Adrenal gland (tissue), 12 donors: Measurements from ENCODE around the gene ZNF799. TPM values are rescaled to one million over a fixed set of nuclear protein-coding genes. Genes with fewer than 3 reads are reported as not detected.

Source experiments
- DNase-seq, 7 donors: peaks; one replicate each; pipeline ENCODE4 v3.0.0-alpha.2; 2019 to 2020
- H3K27ac ChIP-seq, 5 donors: fragments of 200-600 bp; sonication (generic) in 4 of 5; 1 replicate in 3 of 5; 2 replicates in 2 of 5; pipeline versions ENCODE4 v1.5.1 to v1.8.0; 2016 to 2020; ENCODE audit warnings: mild to moderate bottlenecking in 1 of 5
- H3K27me3 ChIP-seq: fragments of 200-600 bp; 2 replicates; pipeline ENCODE4 v1.8.0; 2021
- H3K36me3 ChIP-seq, 2 donors: fragments of 200-600 bp; replicated peaks in 1 of 2; 1 replicate in 1 of 2; 2 replicates in 1 of 2; pipeline versions ENCODE4 v1.5.1 to v1.8.0; 2018 to 2022
- H3K4me1 ChIP-seq, 2 donors: fragments of 200-600 bp; replicated peaks in 1 of 2; 1 replicate in 1 of 2; 2 replicates in 1 of 2; pipeline versions ENCODE4 v1.5.1 to v1.8.0; 2018 to 2021
- H3K4me3 ChIP-seq, 4 donors: fragments of 200-600 bp; sonication (generic) in 3 of 4; one replicate each; pipeline ENCODE4 v1.5.1; 2016 to 2018
- H3K9me3 ChIP-seq, 3 donors: fragments of 200-600 bp; sonication (generic) in 1 of 3; replicated peaks in 1 of 3; 1 replicate in 2 of 3; 2 replicates in 1 of 3; pipeline versions ENCODE4 v1.5.1 to v1.8.0; 2016 to 2021
- POLR2A ChIP-seq, 2 donors: fragments of 450-650 bp; IDR thresholded peaks; one replicate each; pipeline ENCODE4 v1.6.1; 2017; ENCODE audit warnings: antibody characterized with exemption in 2 of 2, mild to moderate bottlenecking in 2 of 2, moderate library complexity in 1 of 2
- WGBS, 4 donors: extraction: QIAGEN DNeasy Blood & Tissue Kit in 2 of 4; methylation state at CpG; one replicate each; pipeline versions ENCODE4 v1.1.5 to v1.1.7; 2013 to 2017; 5-methylcytosine and 5-hydroxymethylcytosine counted together
- intact Hi-C, 2 donors: fragments of 100-400 bp; cut with DNase I; formaldehyde crosslinking; loops; one replicate each; pipeline versions ENCODE4 v1.14.1 to v1.15.0; 2022 to 2023
- polyA plus RNA-seq, 3 donors: library from polyadenylated mRNA; stranded (reverse); fragments of 200-250 nt in 2 of 3; fragments of 350-450 nt in 1 of 3; fragmentation: Illumina TruSeq in 1 of 3; extraction: RNeasy Lipid Tissue Mini Kit (QIAGEN cat#74804) in 1 of 3; gene quantifications; one replicate each; pipeline ENCODE4 v1.2.3, GENCODE V29; 2013 to 2014
- small RNA-seq, 2 donors: library from RNA; depleted of rRNA; stranded (forward); fragments of <200 nt; gene quantifications; one replicate each; pipeline ENCODE3, GENCODE V24; 2016
- total RNA-seq, 9 donors: library from RNA; depleted of rRNA in 4 of 9; stranded (reverse); fragments of >200 nt in 4 of 9; fragments of 120-200 nt in 1 of 9; fragmentation: NEBNext Ultra II Directional in 1 of 9; extraction: Animal tissue kit (Norgen Biotek cat#: 25700) in 1 of 9; gene quantifications; one replicate each; pipeline versions ENCODE4 v1.1.0 to v1.2.4, GENCODE V29; 2013 to 2023
- TF ChIP-seq, protein P1 (sequence below), 6 experiments: fragments of 450-650 bp in 4 of 6; fragments of 200-600 bp in 2 of 6; sonication (generic) in 1 of 6; IDR thresholded peaks; 1 replicate in 5 of 6; 2 replicates in 1 of 6; pipeline versions ENCODE4 v1.5.1 to v1.8.0; 2016 to 2021; ENCODE audit warnings: antibody characterized with exemption in 6 of 6, mild to moderate bottlenecking in 2 of 6, moderate library complexity in 1 of 6
- donor health status: healthy with polysubstance abuse.
- donor health status: Bipolar disorder and iron deficiency.
- donor health status: DM: yes; HTN: yes; CAD: no.
- donor health status: DM: no; HTN: no; CAD: no.
- donor health status: DM: no; HTN: no; CAD: no.
- donor health status: DM: yes; HTN: yes; CAD: no.

Gene ZNF799
- total and polyA plus RNA-seq, 12 donors, result 1.5 to 11.1 (median 3.8) TPM

DNA sequence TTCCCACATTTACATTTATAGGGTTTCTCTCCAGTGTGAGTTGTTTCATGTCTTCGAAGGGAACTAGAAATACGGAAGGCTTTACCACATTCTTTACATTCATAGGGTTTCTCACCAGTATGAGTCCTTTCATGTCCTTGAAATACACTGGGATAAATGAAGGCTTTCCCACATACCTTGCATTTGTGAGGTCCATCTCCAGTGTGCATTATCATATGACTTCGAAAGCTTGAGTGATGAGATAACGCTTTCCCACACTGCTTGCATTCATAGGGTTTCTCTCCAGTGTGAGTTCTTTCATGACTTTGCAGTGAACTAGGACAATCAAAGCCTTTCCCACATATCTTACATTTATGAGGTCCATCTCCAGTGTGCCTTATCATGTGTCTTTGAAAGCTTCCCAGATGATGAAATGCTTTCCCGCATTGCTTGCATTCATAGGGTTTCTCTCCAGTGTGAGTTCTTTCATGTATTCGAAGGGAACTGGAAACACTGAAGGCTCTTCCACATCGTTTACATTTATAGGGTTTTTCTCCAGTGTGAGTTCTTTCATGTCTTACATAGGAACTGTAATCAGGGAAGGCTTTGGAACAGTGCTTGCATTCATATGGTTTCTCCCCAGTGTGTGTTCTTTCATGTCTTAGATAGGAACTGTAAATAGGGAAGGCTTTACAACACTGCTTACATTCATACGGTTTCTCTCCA, 50.7 kb downstream of the ZNF799 start:
- Histone ChIP-seq H3K36me3 (peaks cover 0 to 11% of the 10 kb centered on the region in 2 donors), H3K4me1 (no peaks in the 10 kb centered on the region), H3K4me3 (peak overlapping the region in 1 of 4 donors; percentile 10), H3K9me3 (peaks cover 0 to 60% (median 0%) of the 10 kb centered on the region in 3 donors), H3K27me3 (no peaks in the 10 kb centered on the region), H3K27ac (no peak overlapping the region)
- DNase-seq, result no peak
- 92 to 97% (median 95%) methylated on average over 8 of the region's 8 CpGs for WGBS, 4 donors
- intact Hi-C loops, result loop anchor here in 1 of 2 donors (10.0 kb wide), 1 partner anchor 156 kb away; no protein-coding TSS in a partner anchor
- no peak for TF ChIP-seq POLR2A (IDR thresholded peaks at IDR 0.05)
- TF ChIP-seq, protein P1, sequence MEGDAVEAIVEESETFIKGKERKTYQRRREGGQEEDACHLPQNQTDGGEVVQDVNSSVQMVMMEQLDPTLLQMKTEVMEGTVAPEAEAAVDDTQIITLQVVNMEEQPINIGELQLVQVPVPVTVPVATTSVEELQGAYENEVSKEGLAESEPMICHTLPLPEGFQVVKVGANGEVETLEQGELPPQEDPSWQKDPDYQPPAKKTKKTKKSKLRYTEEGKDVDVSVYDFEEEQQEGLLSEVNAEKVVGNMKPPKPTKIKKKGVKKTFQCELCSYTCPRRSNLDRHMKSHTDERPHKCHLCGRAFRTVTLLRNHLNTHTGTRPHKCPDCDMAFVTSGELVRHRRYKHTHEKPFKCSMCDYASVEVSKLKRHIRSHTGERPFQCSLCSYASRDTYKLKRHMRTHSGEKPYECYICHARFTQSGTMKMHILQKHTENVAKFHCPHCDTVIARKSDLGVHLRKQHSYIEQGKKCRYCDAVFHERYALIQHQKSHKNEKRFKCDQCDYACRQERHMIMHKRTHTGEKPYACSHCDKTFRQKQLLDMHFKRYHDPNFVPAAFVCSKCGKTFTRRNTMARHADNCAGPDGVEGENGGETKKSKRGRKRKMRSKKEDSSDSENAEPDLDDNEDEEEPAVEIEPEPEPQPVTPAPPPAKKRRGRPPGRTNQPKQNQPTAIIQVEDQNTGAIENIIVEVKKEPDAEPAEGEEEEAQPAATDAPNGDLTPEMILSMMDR (IDR thresholded peaks at IDR 0.05), result no peak

DNA sequence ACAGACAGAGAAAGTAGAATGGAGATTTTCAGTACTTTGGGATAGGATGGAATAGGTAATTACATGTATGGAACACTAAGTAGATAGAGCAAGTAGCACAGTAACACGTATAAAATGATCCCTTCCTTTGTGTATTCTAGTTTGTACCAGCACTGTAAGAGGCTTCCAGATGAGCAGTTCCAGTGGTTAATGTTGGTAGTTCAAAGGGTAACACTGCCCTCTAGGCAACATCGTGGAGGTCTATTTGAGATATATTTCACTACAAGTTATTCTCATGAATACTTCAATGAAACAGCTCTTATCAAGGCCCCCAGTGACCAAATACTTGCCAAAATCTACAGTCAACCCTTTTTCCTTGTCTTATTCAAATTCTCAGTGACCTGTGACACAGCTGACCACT, 54.2 kb downstream of the ZNF799 start:
- no peaks in the 10 kb centered on the region for H3K27me3 ChIP-seq
- H3K36me3 ChIP-seq, result peaks cover 0 to 11% of the 10 kb centered on the region in 2 donors
- H3K4me3 ChIP-seq, result no peak overlapping the region
- no peak overlapping the region for H3K27ac ChIP-seq
- H3K4me1 ChIP-seq, result no peaks in the 10 kb centered on the region
- WGBS, 4 donors, result 61 to 70% (median 63%) methylated on average over 2 of the region's 2 CpGs
- intact Hi-C loops, result no loop called here
- peaks cover 0 to 61% (median 10%) of the 10 kb centered on the region in 3 donors for H3K9me3 ChIP-seq
- no peak for DNase-seq
- TF ChIP-seq, protein P1 (IDR thresholded peaks at IDR 0.05), result no peak
- no peak for TF ChIP-seq POLR2A (IDR thresholded peaks at IDR 0.05)

- Histone ChIP-seq H3K27ac (no peak overlapping the region), H3K27me3 (no peaks in the 10 kb centered on the region), H3K9me3 (peaks cover 0 to 49% (median 10%) of the 10 kb centered on the region in 3 donors), H3K4me1 (no peaks in the 10 kb centered on the region), H3K4me3 (no peak overlapping the region), H3K36me3 (no peaks in the 10 kb centered on the region)
- DNase-seq, result no peak
- TF ChIP-seq, protein P1 (IDR thresholded peaks at IDR 0.05), result no peak
- no peak for TF ChIP-seq POLR2A (IDR thresholded peaks at IDR 0.05)
- intact Hi-C loops, result no loop called here
- 94 to 100% (median 97%) methylated on average over 1 of the region's 1 CpG for WGBS, 4 donors
Observed at GRCh38 chr19:12345197-12345596, 55.9 kb downstream of the ZNF799 start.

Small RNA genes lying within 50 kb of the gene (small RNA-seq; reads per million reads assigned to genes)
- 0 reads per million in 2 donors for gene RPS29P23

Other genes with a start within 250 kb of the ZNF799 start
- 10 to 100 TPM in 2 of 9 donors, 1 to 10 TPM in 7; 5.1 to 14.1 (median 8.8) TPM for gene ZNF625, start 244.5 kb downstream of the ZNF799 start, total RNA-seq
- gene ZNF625, start 244.5 kb downstream of the ZNF799 start, polyA plus RNA-seq, result 1 to 10 TPM; 1.7 to 7.2 (median 4.5) TPM
- gene ZNF136, start 238.2 kb downstream of the ZNF799 start, total RNA-seq, result 10 to 100 TPM in 8 of 9 donors, 1 to 10 TPM in 1; 5.8 to 19.8 (median 11.7) TPM
- 1 to 10 TPM; 5.1 to 9.9 (median 5.9) TPM for gene ZNF136, start 238.2 kb downstream of the ZNF799 start, polyA plus RNA-seq
- gene ZNF44, start 106.4 kb downstream of the ZNF799 start, total RNA-seq, result 10 to 100 TPM in 5 of 9 donors, 1 to 10 TPM in 4; 2.8 to 12.6 (median 10.4) TPM
- gene ZNF44, start 106.4 kb downstream of the ZNF799 start, polyA plus RNA-seq, result 10 to 100 TPM; 10.8 to 14.8 (median 11.5) TPM
- gene ZNF563, start 67.6 kb downstream of the ZNF799 start, total RNA-seq, result 10 to 100 TPM in 2 of 9 donors, 1 to 10 TPM in 7; 1.8 to 10.6 (median 5.1) TPM
- gene ZNF563, start 67.6 kb downstream of the ZNF799 start, polyA plus RNA-seq, result 1 to 10 TPM; 1.8 to 5.2 (median 2.7) TPM
- gene ZNF442, start 35.6 kb downstream of the ZNF799 start, total RNA-seq, result 1 to 10 TPM; 1.4 to 7.3 (median 3.5) TPM
- 1 to 10 TPM in 1 of 3 donors, under 1 TPM in 2; 0.77 to 2.1 (median 0.88) TPM for gene ZNF442, start 35.6 kb downstream of the ZNF799 start, polyA plus RNA-seq
- 1 to 10 TPM in 8 of 9 donors, under 1 TPM in 1; 0.72 to 5.5 (median 3.3) TPM for gene ZNF443, start 39.8 kb upstream of the ZNF799 start, total RNA-seq
- 1 to 10 TPM; 2.3 to 8.2 (median 3.7) TPM for gene ZNF443, start 39.8 kb upstream of the ZNF799 start, polyA plus RNA-seq
- gene ZNF709, start 83.5 kb upstream of the ZNF799 start, total RNA-seq, result 1 to 10 TPM; 1.4 to 5.4 (median 4.3) TPM
- 1 to 10 TPM; 1.2 to 2.9 (median 1.9) TPM for gene ZNF709, start 83.5 kb upstream of the ZNF799 start, polyA plus RNA-seq
- gene ZNF564, start 150.2 kb upstream of the ZNF799 start, total RNA-seq, result 10 to 100 TPM in 3 of 9 donors, 1 to 10 TPM in 6; 3.4 to 10.5 (median 9.8) TPM
- 10 to 100 TPM in 1 of 3 donors, 1 to 10 TPM in 2; 4.3 to 12.5 (median 7.8) TPM for gene ZNF564, start 150.2 kb upstream of the ZNF799 start, polyA plus RNA-seq
- gene ZNF490, start 209.5 kb upstream of the ZNF799 start, total RNA-seq, result 10 to 100 TPM in 2 of 9 donors, 1 to 10 TPM in 7; 5.3 to 10.9 (median 6.8) TPM
- 1 to 10 TPM in 1 of 3 donors, under 1 TPM in 2; 0.34 to 2.6 (median 0.97) TPM for gene ZNF490, start 209.5 kb upstream of the ZNF799 start, polyA plus RNA-seq
- gene ZNF791, start 209.6 kb upstream of the ZNF799 start, total RNA-seq, result 10 to 100 TPM in 7 of 9 donors, 1 to 10 TPM in 2; 6.9 to 33.4 (median 17.7) TPM
- 10 to 100 TPM in 1 of 3 donors, 1 to 10 TPM in 2; 6.0 to 21.9 (median 7.3) TPM for gene ZNF791, start 209.6 kb upstream of the ZNF799 start, polyA plus RNA-seq